ENCODE results near the gene AKAP8L. TPM values are rescaled to one million over a fixed set of nuclear protein-coding genes. Genes with fewer than 3 reads are reported as not detected.
A peak's percentile ranks its signal among the peaks of the same experiment; 100 is the strongest.

Gene AKAP8L
- total and polyA plus RNA-seq, 11 donors: 43.3 to 72.2 (median 60.1) TPM

DNA sequence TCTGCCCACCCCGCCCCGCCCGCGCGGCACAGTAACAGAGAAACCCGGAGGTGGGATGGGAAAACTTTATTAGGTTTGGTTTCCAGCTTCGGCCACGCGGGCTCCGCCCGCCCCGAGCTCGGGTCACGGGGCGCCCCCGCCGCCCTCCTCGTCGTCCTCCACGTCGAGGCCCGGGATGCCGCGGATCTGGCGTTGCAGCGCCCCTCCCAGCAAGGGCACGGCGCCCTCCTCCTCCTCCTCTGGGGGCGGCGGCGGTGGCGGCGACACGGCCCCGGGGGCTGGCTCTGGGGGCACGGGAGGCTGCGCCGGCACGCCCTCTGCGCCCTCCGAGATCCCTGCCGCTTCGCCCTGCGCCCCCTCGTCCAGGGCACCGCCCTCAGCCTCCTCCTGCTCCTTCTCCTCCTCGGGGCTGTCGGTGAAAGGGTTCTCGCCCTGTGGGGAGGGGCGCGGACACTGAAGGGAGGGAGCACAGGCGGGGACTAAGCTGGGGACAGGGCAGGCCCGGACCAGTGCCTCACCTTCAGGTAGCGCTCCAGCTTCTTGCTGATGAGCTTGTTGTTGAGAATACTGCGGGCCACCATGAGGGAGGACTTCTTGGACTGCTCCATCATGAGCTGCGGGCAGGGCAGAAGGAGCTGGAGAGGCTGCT, 38.7 kb downstream of the AKAP8L start:
- ATAC-seq (peak in 2 of 4 donors; percentile 24 to 33), DNase-seq (peak in 2 of 5 donors; percentile 57 to 60)
- Histone ChIP-seq H3K27ac (peak overlapping the region; percentile 62 to 99 (median 94)), H3K36me3 (peaks cover 0 to 15% (median 3%) of the 10 kb centered on the region in 9 donors), H3K4me3 (peak overlapping the region; percentile 39 to 99 (median 88)), H3K4me1 (peaks cover 11 to 44% (median 38%) of the 10 kb centered on the region in 12 donors), H3K9me3 (no peaks in the 10 kb centered on the region), H3K27me3 (no peaks in the 10 kb centered on the region)
- 3 to 16% (median 3%) methylated on average over 7 to 56 of the region's 56 CpGs for WGBS, 4 donors
- intact Hi-C loops (cut with DNase I): loop anchor here (1.0 to 10.0 kb wide), 14 partner anchors 24 to 253 kb away; partner anchors contain the start of genes AKAP8L (in 6 of the 10), BRD4 (in 3 of the 10) and WIZ (in 1 of the 10)
- no peak for TF ChIP-seq POLR2A (IDR thresholded peaks at IDR 0.05)
- TF ChIP-seq, protein P1, sequence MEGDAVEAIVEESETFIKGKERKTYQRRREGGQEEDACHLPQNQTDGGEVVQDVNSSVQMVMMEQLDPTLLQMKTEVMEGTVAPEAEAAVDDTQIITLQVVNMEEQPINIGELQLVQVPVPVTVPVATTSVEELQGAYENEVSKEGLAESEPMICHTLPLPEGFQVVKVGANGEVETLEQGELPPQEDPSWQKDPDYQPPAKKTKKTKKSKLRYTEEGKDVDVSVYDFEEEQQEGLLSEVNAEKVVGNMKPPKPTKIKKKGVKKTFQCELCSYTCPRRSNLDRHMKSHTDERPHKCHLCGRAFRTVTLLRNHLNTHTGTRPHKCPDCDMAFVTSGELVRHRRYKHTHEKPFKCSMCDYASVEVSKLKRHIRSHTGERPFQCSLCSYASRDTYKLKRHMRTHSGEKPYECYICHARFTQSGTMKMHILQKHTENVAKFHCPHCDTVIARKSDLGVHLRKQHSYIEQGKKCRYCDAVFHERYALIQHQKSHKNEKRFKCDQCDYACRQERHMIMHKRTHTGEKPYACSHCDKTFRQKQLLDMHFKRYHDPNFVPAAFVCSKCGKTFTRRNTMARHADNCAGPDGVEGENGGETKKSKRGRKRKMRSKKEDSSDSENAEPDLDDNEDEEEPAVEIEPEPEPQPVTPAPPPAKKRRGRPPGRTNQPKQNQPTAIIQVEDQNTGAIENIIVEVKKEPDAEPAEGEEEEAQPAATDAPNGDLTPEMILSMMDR (IDR thresholded peaks at IDR 0.05): peak in 1 of 12 donors; percentile 20

DNA sequence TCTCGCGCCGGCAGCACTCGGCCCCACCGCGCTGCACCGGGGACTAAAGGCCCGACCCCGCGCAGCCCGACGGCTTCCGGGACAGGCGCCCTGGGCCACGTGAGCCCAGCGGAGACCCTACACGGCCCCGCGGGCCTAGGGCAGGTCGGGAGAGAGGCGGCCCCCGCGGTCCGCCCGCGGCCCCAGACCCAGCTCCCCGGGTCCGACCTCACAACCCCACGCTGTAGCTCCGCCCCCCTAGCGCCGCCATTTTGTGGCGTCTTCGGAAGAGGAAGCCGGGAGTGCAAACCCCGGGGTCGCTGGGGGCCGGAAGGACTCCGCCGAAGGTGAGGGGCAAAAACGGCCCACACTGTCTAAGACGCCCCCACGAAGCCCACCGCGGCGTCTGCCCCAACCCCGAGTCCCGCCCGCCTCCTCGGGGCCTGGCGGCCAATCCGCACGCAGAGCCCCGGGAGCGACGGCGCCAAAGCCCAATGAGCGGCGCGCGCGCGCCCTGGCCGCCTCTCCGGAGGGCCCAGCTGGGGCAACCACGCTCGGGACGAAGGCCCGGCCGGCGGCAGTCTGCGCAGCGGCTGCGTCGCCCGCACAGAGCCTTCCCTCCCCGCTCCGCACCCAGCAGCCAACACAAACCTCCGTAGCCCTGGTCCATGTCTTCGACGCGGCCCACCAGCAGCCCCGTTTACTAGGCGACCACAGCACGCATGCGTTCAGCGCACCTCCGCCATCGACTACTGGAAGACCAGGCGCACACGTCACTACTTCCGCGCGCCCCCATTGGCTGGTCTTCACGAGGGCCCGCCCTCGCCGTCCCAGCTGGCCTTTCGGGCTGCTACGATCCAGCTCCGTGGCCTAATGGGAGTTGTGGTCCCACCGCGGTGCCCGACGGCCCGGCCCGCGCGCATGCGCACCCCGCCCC, 39.4 kb downstream of the AKAP8L start, which contains the start of gene AKAP8:
Gene AKAP8, minus strand, starts transcription at position 705 of the 916 bp plus-strand sequence. Its CDS starts 56 bp downstream, at position 649.
- peak within 1 kb of the TSS; percentile 71 to 99 (median 90) for H3K4me3 ChIP-seq
- DNase-seq (peak; percentile 98 to 99 (median 99)), ATAC-seq (peak; percentile 95 to 97 (median 96))
- TF ChIP-seq, protein P1 (IDR thresholded peaks at IDR 0.05): no peak
- peak; percentile 32 to 82 for TF ChIP-seq POLR2A (IDR thresholded peaks at IDR 0.05)
- WGBS, 4 donors: 0 to 1% (median 0%) methylated on average over 37 to 111 of the region's 111 CpGs
- intact Hi-C loops (cut with DNase I): loop anchor here in 9 of 10 donors (1.0 to 10.0 kb wide), 13 partner anchors 25 to 252 kb away; partner anchors contain the start of genes BRD4 (in 3 of the 9), AKAP8L (in 2 of the 9) and WIZ (in 1 of the 9)
- H3K36me3 ChIP-seq: peaks cover 0 to 15% (median 3%) of the 10 kb centered on the region in 9 donors
- no peaks in the 10 kb centered on the region for H3K9me3 ChIP-seq
- peak within 1 kb of the TSS; percentile 90 to 99 (median 97) for H3K27ac ChIP-seq
- H3K27me3 ChIP-seq: no peaks in the 10 kb centered on the region
- peaks cover 15 to 52% (median 45%) of the 10 kb centered on the region in 12 donors for H3K4me1 ChIP-seq

DNA sequence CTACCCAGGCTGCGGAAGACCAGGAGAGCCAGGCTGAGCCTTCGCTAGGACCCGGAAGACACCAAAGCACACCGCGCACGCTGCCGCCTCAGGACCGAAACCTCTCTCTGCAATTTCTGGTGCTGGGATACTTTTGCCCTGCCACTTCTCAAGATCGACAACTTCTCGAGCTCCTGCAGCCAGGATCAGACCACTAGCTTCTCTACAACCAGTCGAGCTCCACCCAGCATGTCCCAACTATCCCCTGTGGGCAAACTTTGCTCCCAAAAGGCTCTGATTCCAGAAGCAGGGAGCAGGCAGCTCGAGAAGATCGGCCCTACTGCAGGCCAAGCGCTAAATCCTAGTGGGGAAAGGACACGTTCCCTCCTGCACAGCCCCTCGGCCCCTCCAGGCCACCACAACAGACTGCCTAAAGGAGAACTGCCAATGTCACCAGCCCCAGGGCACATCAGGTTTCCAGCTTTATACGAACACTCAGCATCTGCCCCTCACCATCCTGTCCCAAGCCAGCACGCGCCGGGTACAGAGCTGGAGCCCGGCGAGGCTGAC, 40.2 kb downstream of the AKAP8L start:
- ATAC-seq (no peak), DNase-seq (peak in 2 of 5 donors; percentile 45 to 63)
- intact Hi-C loops (cut with DNase I): loop anchor here in 9 of 10 donors (1.0 to 10.0 kb wide), 13 partner anchors 26 to 251 kb away; partner anchors contain the start of genes BRD4 (in 3 of the 9), AKAP8L (in 2 of the 9) and WIZ (in 1 of the 9)
- peaks cover 0 to 21% (median 5%) of the 10 kb centered on the region in 9 donors for H3K36me3 ChIP-seq
- peaks cover 22 to 59% (median 53%) of the 10 kb centered on the region in 12 donors for H3K4me1 ChIP-seq
- TF ChIP-seq POLR2A (IDR thresholded peaks at IDR 0.05): no peak
- TF ChIP-seq, protein P1 (IDR thresholded peaks at IDR 0.05): no peak
- WGBS, 4 donors: 0 to 1% (median 0%) methylated on average over 10 to 22 of the region's 22 CpGs
- H3K9me3 ChIP-seq: no peaks in the 10 kb centered on the region
- no peaks in the 10 kb centered on the region for H3K27me3 ChIP-seq
- peak overlapping the region; percentile 71 to 99 (median 90) for H3K4me3 ChIP-seq
- H3K27ac ChIP-seq: peak overlapping the region; percentile 90 to 99 (median 97)

Data from heart left ventricle (tissue), 16 donors.